GM21528 (cell line): ENCODE results near the gene ZNF534.
"Not testable (repeated sequence)": the region's sequence is repeated elsewhere in the genome, so short reads cannot be mapped to it uniquely, and the experiment has no call there.

Experiments
- ATAC-seq: cut with Tn5 transposase; IDR thresholded peaks from one replicate; pipeline ENCODE4 v1.9.1; 2021; ENCODE audit warnings: mild to moderate bottlenecking, moderate library complexity; ENCODE audit not compliant: unreplicated experiment, low FRiP score

The ZNF534 gene

GRCh38 chr19:52494518-52494917 lies 65.6 kb downstream of the ZNF534 start:
- no peak for ATAC-seq

- no peak for ATAC-seq
These were observed 69.6 kb downstream of the ZNF534 start for GRCh38 chr19:52498571-52498970.

GRCh38 chr19:52500474-52500873 lies 71.5 kb downstream of the ZNF534 start:
- not testable (repeated sequence) for ATAC-seq

GRCh38 chr19:52500991-52501390 lies 72.0 kb downstream of the ZNF534 start:
- not testable (repeated sequence) for ATAC-seq
